ENCODE measurements around the gene SPATA2L.

Gene SPATA2L, protein sequence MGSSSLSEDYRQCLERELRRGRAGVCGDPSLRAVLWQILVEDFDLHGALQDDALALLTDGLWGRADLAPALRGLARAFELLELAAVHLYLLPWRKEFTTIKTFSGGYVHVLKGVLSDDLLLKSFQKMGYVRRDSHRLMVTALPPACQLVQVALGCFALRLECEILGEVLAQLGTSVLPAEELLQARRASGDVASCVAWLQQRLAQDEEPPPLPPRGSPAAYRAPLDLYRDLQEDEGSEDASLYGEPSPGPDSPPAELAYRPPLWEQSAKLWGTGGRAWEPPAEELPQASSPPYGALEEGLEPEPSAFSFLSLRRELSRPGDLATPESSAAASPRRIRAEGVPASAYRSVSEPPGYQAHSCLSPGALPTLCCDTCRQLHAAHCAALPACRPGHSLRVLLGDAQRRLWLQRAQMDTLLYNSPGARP

DNA sequence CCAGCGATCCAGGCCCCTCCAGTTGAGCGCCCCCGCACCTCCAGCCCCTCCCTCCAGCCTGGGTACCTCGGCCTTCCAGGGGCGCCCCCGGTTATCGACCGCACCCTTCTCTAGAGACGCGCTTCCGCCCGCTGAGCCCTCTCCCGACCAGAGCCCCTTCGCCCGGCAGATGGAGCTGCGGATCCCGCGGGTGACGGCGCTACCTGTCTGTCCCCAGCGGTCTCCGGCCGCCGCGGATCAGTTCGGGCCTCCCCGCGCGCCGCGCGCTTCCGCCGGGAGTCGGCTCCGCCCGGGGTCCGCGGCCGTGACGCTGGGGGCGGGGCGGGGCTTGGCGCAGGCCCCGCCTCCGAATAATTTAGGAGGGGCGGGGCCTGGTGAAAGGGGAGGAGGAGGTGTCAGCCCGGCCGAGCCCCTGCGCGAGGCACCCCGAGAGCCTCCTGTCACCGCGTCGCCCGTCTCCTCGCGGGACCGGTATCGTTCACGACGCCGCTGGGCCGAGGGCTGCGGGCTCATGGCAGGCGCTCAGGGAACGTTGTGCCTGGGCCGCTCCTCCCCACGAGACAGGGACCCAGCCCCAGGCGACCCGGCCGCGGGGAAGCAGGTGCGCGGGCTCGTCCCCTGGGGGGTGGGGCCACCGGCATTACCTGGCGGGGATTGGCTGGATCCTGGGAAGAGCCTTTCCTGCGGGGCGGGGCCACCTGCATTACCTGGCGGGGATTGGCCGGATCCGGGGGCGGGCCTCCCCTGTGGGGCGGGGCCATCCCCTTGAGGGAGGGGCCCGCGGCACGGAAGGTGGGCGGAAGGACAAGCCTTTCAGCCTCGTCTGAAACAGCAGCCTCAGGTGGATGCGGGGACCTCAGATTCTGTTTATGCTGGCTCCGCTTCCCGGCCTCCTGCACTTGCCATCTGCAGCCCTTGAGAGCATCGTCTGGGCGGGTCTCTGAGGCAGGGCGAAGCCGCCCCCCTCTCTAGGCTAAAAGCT lies at the start of gene SPATA2L:
Gene SPATA2L (minus strand): TSS at position 281 of the 982 bp plus-strand sequence. CDS start 473 bp downstream, outside the sequence.
- H2AFZ ChIP-seq (ENCODE audit: low read length), result no peak within 1 kb of the TSS
- H3K9me3 ChIP-seq (replicated peaks; ENCODE audit: insufficient read depth, low read length), result no peaks in the 10 kb centered on the region
- peak; percentile 91 for DNase-seq
- no peaks in the 10 kb centered on the region for H3K9me2 ChIP-seq (replicated peaks; ENCODE audit: insufficient read depth, low read length)
- TF ChIP-seq, protein P1, sequence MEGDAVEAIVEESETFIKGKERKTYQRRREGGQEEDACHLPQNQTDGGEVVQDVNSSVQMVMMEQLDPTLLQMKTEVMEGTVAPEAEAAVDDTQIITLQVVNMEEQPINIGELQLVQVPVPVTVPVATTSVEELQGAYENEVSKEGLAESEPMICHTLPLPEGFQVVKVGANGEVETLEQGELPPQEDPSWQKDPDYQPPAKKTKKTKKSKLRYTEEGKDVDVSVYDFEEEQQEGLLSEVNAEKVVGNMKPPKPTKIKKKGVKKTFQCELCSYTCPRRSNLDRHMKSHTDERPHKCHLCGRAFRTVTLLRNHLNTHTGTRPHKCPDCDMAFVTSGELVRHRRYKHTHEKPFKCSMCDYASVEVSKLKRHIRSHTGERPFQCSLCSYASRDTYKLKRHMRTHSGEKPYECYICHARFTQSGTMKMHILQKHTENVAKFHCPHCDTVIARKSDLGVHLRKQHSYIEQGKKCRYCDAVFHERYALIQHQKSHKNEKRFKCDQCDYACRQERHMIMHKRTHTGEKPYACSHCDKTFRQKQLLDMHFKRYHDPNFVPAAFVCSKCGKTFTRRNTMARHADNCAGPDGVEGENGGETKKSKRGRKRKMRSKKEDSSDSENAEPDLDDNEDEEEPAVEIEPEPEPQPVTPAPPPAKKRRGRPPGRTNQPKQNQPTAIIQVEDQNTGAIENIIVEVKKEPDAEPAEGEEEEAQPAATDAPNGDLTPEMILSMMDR (IDR thresholded peaks at IDR 0.05; ENCODE audit: low read length), result no peak
- H3K79me2 ChIP-seq (ENCODE audit: low read length), result no peaks in the 10 kb centered on the region; the same call in 1 of the 2 replicates
- peak within 1 kb of the TSS; percentile 78 for H3K4me2 ChIP-seq (ENCODE audit: low read depth, low read length)
- 0 out of 2 replicates have a peak, but pooled peaks cover 3% of the 10 kb centered on the region for H3K4me1 ChIP-seq (ENCODE audit: low read length)
- peak within 1 kb of the TSS; percentile 66 for H3K4me3 ChIP-seq (ENCODE audit: low read length)
- H3K36me3 ChIP-seq (replicated peaks; ENCODE audit: insufficient read depth, low read length), result no peaks in the 10 kb centered on the region
- no peaks in the 10 kb centered on the region for H4K20me1 ChIP-seq (ENCODE audit: insufficient read depth, low read length)
- peaks cover 6% of the 10 kb centered on the region; the same call in 1 of the 2 replicates for H3F3A ChIP-seq (ENCODE audit: insufficient read depth, low read length)
- peak within 1 kb of the TSS; percentile 75 for H3K9ac ChIP-seq (ENCODE audit: low read length)
- H3K27ac ChIP-seq (ENCODE audit: low read length), result peak within 1 kb of the TSS; percentile 86
- no peaks in the 10 kb centered on the region for H3K27me3 ChIP-seq (replicated peaks; ENCODE audit: insufficient read depth, low read length)

DNA sequence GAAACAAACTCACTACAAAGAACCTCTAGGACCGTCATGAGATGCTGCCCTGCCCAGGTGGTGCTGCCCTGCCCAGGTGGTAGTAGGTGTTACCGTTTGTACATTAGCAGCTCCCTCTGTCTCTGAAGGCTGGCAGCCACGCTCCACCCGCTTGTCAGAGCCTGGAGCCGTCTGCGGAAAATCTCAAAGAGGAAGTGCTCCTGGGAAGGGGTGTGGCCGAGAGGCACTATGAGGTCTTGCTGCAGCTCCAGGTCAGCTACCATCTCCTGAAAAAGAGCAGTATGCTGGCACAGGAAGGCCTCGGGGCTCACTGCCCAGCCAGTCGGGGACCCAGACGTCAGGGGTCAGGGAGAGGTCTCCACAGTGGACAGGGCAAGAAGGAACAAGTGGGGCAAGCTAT lies 48.1 kb upstream of the SPATA2L start:
- no peak for TF ChIP-seq EZH2 (optimal IDR thresholded peaks at IDR 0.05; ENCODE audit: low read depth, low read length)
- TF ChIP-seq EZH2phosphoT487 (IDR thresholded peaks at IDR 0.05; ENCODE audit: low read length), result no peak
- Histone ChIP-seq H3K4me1 (ENCODE audit: low read length) (no peaks in the 10 kb centered on the region), H3K27ac (ENCODE audit: low read length) (no peak overlapping the region), H3K4me3 (ENCODE audit: low read length) (no peak overlapping the region), H3K9me2 (replicated peaks; ENCODE audit: insufficient read depth, low read length) (no peaks in the 10 kb centered on the region), H3K9me3 (replicated peaks; ENCODE audit: insufficient read depth, low read length) (no peaks in the 10 kb centered on the region), H3K27me3 (replicated peaks; ENCODE audit: insufficient read depth, low read length) (no peaks in the 10 kb centered on the region), H3K9ac (ENCODE audit: low read length) (no peak overlapping the region), H3K79me2 (ENCODE audit: low read length) (peaks cover 16% of the 10 kb centered on the region), H2AFZ (ENCODE audit: low read length) (no peak overlapping the region), H4K20me1 (ENCODE audit: insufficient read depth, low read length) (no peaks in the 10 kb centered on the region), H3K4me2 (ENCODE audit: low read depth, low read length) (no peak overlapping the region), H3K36me3 (replicated peaks; ENCODE audit: insufficient read depth, low read length) (no peaks in the 10 kb centered on the region), H3F3A (ENCODE audit: insufficient read depth, low read length) (no peaks in the 10 kb centered on the region)
- DNase-seq, result no peak

DNA sequence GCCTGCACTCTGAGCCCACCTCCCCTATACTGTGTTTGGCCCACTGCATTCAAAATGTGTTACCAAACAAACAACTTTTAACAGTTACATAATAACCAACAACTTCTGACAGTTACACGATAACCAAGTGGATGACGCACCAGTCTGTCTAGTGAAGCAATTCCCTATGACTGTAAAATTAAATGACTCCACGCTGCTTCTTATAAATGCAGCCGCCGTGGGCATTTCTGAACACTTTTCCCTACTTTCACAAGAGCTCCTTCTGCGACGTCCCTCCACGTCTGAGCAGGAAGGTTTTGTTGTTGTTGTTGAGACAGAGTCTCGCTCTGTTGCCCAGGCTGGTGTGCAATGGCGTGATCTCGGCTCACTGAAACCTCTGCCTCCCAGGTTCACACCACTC lies 47.4 kb upstream of the SPATA2L start:
- DNase-seq, result no peak
- H3K36me3 ChIP-seq (replicated peaks; ENCODE audit: insufficient read depth, low read length), result no peaks in the 10 kb centered on the region
- H3K9me3 ChIP-seq (replicated peaks; ENCODE audit: insufficient read depth, low read length), result no peaks in the 10 kb centered on the region
- no peaks in the 10 kb centered on the region for H3K9me2 ChIP-seq (replicated peaks; ENCODE audit: insufficient read depth, low read length)
- H4K20me1 ChIP-seq (ENCODE audit: insufficient read depth, low read length), result no peaks in the 10 kb centered on the region
- no peaks in the 10 kb centered on the region for H3K27me3 ChIP-seq (replicated peaks; ENCODE audit: insufficient read depth, low read length)
- peaks cover 11% of the 10 kb centered on the region; the same call in 1 of the 2 replicates for H3K79me2 ChIP-seq (ENCODE audit: low read length)
- 0 out of 2 replicates have a peak, but pooled peaks cover 4% of the 10 kb centered on the region for H3F3A ChIP-seq (ENCODE audit: insufficient read depth, low read length)
- peaks cover 4% of the 10 kb centered on the region; the same call in 1 of the 2 replicates for H3K4me1 ChIP-seq (ENCODE audit: low read length)
- H3K9ac ChIP-seq (ENCODE audit: low read length), result no peak overlapping the region
- H2AFZ ChIP-seq (ENCODE audit: low read length), result no peak overlapping the region
- no peak overlapping the region for H3K27ac ChIP-seq (ENCODE audit: low read length)
- TF ChIP-seq EZH2 (optimal IDR thresholded peaks at IDR 0.05; ENCODE audit: low read depth, low read length) (no peak), EZH2phosphoT487 (IDR thresholded peaks at IDR 0.05; ENCODE audit: low read length) (no peak)
- TF ChIP-seq, protein P1 (IDR thresholded peaks at IDR 0.05; ENCODE audit: low read length), result no peak
- no peak overlapping the region for H3K4me2 ChIP-seq (ENCODE audit: low read depth, low read length)
- H3K4me3 ChIP-seq (ENCODE audit: low read length), result no peak overlapping the region

Measured in MM.1S (cell line).